Heart right ventricle (tissue), 16 donors: Measurements from ENCODE around the gene RNF38. TPM values are rescaled to one million over a fixed set of nuclear protein-coding genes. Genes with fewer than 3 reads are reported as not detected.

ENCODE experiments used
- ATAC-seq, 8 donors: fragments of 200-7000 bp; cut with Tn5 transposase; one replicate each; pipeline ENCODE4 v1.9.1; 2020; ENCODE audit warnings: mild to moderate bottlenecking in 8 of 8, moderate library complexity in 8 of 8, moderate number of reproducible peaks in 1 of 8
- DNase-seq, 2 donors: peaks; one replicate each; pipeline ENCODE4 v3.0.0-alpha.2; 2020
- H3K27ac ChIP-seq, 10 donors: fragments of 200-600 bp; sonication (generic) in 2 of 10; one replicate each; pipeline versions ENCODE4 v1.5.0 to v1.8.0; 2020 to 2022; ENCODE audit warnings: mild to moderate bottlenecking in 3 of 10
- H3K27me3 ChIP-seq, 7 donors: fragments of 200-600 bp; one replicate each; pipeline ENCODE4 v1.8.0; 2021 to 2022; ENCODE audit warnings: mild to moderate bottlenecking in 2 of 7
- H3K36me3 ChIP-seq, 9 donors: fragments of 200-600 bp; sonication (generic) in 1 of 9; one replicate each; pipeline versions ENCODE4 v1.5.0 to v1.8.0; 2020 to 2022; ENCODE audit warnings: mild to moderate bottlenecking in 2 of 9
- H3K4me1 ChIP-seq, 9 donors: fragments of 200-600 bp; sonication (generic) in 1 of 9; one replicate each; pipeline versions ENCODE4 v1.5.0 to v1.8.0; 2020 to 2022; ENCODE audit warnings: mild to moderate bottlenecking in 4 of 9
- H3K4me3 ChIP-seq, 10 donors: fragments of 200-600 bp; sonication (generic) in 2 of 10; one replicate each; pipeline versions ENCODE4 v1.5.0 to v1.8.0; 2020 to 2022; ENCODE audit warnings: mild to moderate bottlenecking in 7 of 10, moderate library complexity in 2 of 10
- H3K9me3 ChIP-seq, 11 donors: fragments of 200-600 bp in 10 of 11; sonication (generic) in 2 of 11; one replicate each; pipeline versions ENCODE4 v1.5.0 to v1.8.0; 2013 to 2022; ENCODE audit warnings: mild to moderate bottlenecking in 2 of 11, control low read depth in 1 of 11, moderate library complexity in 1 of 11
- CTCF ChIP-seq, 9 donors: fragments of 200-600 bp; sonication (generic) in 2 of 9; IDR thresholded peaks; one replicate each; pipeline versions ENCODE4 v1.5.0 to v1.8.0; 2021 to 2022; ENCODE audit warnings: antibody characterized with exemption in 9 of 9, mild to moderate bottlenecking in 5 of 9, moderate library complexity in 1 of 9
- WGBS, 2 donors: extraction: QIAGEN DNeasy Blood & Tissue Kit; methylation state at CpG; one replicate each; pipeline ENCODE4 v1.1.7; 2013; ENCODE audit warnings: inconsistent platforms in 1 of 2; 5-methylcytosine and 5-hydroxymethylcytosine counted together
- intact Hi-C, 10 donors: fragments of 100-400 bp; cut with DNase I; formaldehyde crosslinking; loops; one replicate each; pipeline versions ENCODE4 v1.11.1 to v1.14.2; 2022
- polyA plus RNA-seq, 2 donors: library from polyadenylated mRNA; stranded (reverse); fragments of 200-250 nt; gene quantifications; one replicate each; pipeline ENCODE4 v1.2.3, GENCODE V29; 2013
- total RNA-seq, 10 donors: library from RNA; stranded (reverse); fragmentation: NEBNext Ultra II Directional in 3 of 10; extraction: Animal tissue kit (Norgen Biotek cat#: 25700) in 3 of 10; gene quantifications; one replicate each; pipeline versions ENCODE4 v1.2.1 to v1.2.4, GENCODE V29; 2021 to 2023
- donor health status: Arrhythmogenic right ventricular cardiomyopathy.
- donor health status: ischemic (EF 13 %, LVEDD 7.1; RV severe dilation, severe dysfunction).
- donor health status: healthy with polysubstance abuse.
- donor health status: DM: no; HTN: yes; CAD: no.
- donor health status: DM: no; HTN: no; CAD: no.
- donor health status: ischemic (EF 25% LVEDD 6.9; RV normal size, moderate dysfunction).
- donor health status: ischemic (EF 25% LVEDD 5.7; RV mildly dilated, moderate dysfunction).
- donor health status: healthy.
- donor health status: DM: yes; HTN: yes; CAD: no.
- donor health status: Ischemic cardiomyopathy.
- donor health status: ischemic (EF 35%, LVEDD 5.7; RV mildly dilated, moderate dysfunction).
- donor health status: nonischemic (EF 11% LVEDD 7.7; RV severe dilation, severe dysfunction).
- donor health status: DM: yes; HTN: yes; CAD: no.
- donor health status: PGD.
- donor health status: ischemic (EF 29% LVEDD 5.4; RV normal size, mild dysfunction).
- donor health status: nonischemic (EF 23%, LVEDD 6.1; RV moderate dilation, normal function).

Gene RNF38
- total and polyA plus RNA-seq, 12 donors: 6.4 to 56.0 (median 32.8) TPM

DNA sequence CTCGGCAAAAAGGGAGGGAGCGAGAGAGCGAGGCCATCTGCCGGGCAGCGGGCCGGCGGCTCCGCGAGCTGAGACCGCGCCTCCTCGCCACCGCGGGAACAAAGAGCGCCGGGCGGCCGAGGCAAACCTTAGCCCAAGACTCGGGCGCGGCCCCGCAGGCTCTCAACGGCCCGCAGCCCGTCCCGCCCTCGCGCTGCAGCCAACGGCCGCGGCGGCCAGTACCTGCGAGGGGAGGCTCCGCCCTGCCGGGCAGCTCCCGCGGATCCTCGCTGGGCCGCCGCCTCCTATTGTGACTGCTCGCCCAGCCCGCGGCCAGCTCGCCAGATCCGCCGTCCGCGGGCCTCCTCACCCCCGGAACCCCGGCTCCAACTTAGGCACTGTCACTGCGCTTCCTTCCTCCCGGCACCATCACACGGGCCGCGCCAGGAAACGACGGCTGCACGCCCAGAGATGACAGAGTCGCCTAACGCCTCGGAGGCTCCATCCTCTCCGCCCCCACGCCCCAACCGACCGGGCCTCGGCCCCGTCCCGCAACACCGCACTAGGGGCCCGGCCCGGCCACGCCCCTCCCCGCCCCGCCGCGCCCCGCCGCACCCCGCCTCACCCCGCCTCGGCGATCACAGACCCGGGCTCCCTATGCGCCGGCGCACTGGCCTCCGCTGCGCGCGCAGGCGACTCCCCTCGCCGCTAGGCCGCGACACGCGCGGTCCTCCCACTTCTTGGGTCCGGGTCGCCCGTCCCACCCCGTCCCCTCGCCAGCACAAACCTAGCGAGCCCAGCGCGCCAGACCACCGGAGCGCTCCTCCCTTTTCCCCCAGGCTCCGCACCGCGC is 479 bp upstream of the RNF38 start:
- H3K36me3 ChIP-seq: peaks cover 0 to 4% (median 0%) of the 10 kb centered on the region in 9 donors
- peak overlapping the region; percentile 70 to 94 (median 82) for H3K4me3 ChIP-seq
- intact Hi-C loops: loop anchor here in 3 of 10 donors (10.0 kb wide), 1 partner anchor 84 kb away; no protein-coding TSS in a partner anchor
- peak; percentile 87 to 92 for DNase-seq
- TF ChIP-seq CTCF (IDR thresholded peaks at IDR 0.05): peak in 4 of 9 donors; percentile 16 to 41 (median 32)
- 0 to 1% methylated on average over 77 to 111 of the region's 111 CpGs for WGBS, 2 donors
- peaks cover 0 to 50% (median 30%) of the 10 kb centered on the region in 9 donors for H3K4me1 ChIP-seq
- peak; percentile 91 to 97 (median 94) for ATAC-seq
- peak overlapping the region; percentile 83 to 94 (median 90) for H3K27ac ChIP-seq
- peaks cover 0 to 5% (median 0%) of the 10 kb centered on the region in 11 donors for H3K9me3 ChIP-seq
- no peaks in the 10 kb centered on the region for H3K27me3 ChIP-seq

DNA sequence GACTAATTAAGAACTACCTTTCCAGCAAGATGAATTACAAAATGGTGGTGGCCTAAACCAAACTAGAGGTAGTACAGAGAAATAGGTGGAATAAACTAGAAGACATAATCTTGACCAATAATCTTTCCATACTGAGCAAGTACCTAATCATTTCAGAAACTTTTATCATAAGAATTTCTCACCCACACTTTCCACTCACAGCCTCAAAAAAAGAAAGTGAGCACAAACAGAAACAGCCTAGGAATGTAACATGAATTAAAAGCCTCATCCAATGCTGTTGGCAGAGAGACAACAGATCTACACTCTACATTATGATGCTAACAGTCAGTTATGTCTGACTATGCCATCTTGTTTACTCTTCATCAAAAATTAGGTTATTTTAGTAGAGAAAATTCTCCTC is 1.3 kb downstream of the RNF38 start:
- Histone ChIP-seq H3K27me3 (no peaks in the 10 kb centered on the region), H3K9me3 (no peaks in the 10 kb centered on the region), H3K4me3 (peak overlapping the region in 3 of 10 donors; percentile 79 to 94 (median 84)), H3K36me3 (peaks cover 0 to 4% (median 0%) of the 10 kb centered on the region in 9 donors), H3K4me1 (peaks cover 0 to 66% (median 44%) of the 10 kb centered on the region in 9 donors), H3K27ac (peak overlapping the region in 4 of 10 donors; percentile 16 to 91 (median 86))
- TF ChIP-seq CTCF (IDR thresholded peaks at IDR 0.05): no peak
- no peak for DNase-seq
- intact Hi-C loops: no loop called here
- ATAC-seq: no peak

DNA sequence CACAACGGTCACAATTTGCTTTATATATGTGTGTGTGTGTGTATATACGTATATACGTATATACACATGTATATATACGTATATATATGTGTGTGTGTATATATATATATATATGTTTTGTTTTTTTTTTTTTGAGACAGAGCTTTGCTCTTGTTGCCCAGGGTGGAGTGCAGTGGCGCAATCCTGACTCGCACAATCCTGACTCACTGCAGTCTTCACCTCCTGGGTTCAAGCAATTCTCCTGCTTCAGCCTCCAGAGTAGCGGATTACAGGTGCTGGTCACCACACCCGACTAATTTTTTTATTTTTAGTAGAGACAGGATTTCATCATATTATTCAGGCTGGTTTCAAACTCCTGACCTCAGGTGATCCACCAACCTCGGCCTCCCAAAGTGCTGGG is 3.1 kb downstream of the RNF38 start:
- H3K27ac ChIP-seq: no peak overlapping the region
- no peak overlapping the region for H3K4me3 ChIP-seq
- peaks cover 0 to 4% (median 0%) of the 10 kb centered on the region in 9 donors for H3K36me3 ChIP-seq
- DNase-seq (no peak), ATAC-seq (no peak)
- intact Hi-C loops: no loop called here
- peaks cover 0 to 73% (median 55%) of the 10 kb centered on the region in 9 donors for H3K4me1 ChIP-seq
- WGBS, 2 donors: 92 to 94% methylated on average over 9 of the region's 9 CpGs
- no peak for TF ChIP-seq CTCF (IDR thresholded peaks at IDR 0.05)
- no peaks in the 10 kb centered on the region for H3K27me3 ChIP-seq
- no peaks in the 10 kb centered on the region for H3K9me3 ChIP-seq

- ATAC-seq: peak in 3 of 8 donors; percentile 25 to 49 (median 44)
- Histone ChIP-seq H3K27ac (no peak overlapping the region), H3K36me3 (peaks cover 0 to 11% (median 0%) of the 10 kb centered on the region in 9 donors), H3K4me1 (peaks cover 0 to 83% (median 49%) of the 10 kb centered on the region in 9 donors), H3K9me3 (no peaks in the 10 kb centered on the region), H3K27me3 (no peaks in the 10 kb centered on the region), H3K4me3 (no peak overlapping the region)
- DNase-seq: no peak
- WGBS, 2 donors: 63 to 77% methylated on average over 1 of the region's 1 CpG
- intact Hi-C loops: loop anchor here in 1 of 10 donors (5.0 kb wide), 1 partner anchor 145 kb away; no protein-coding TSS in a partner anchor
- TF ChIP-seq CTCF (IDR thresholded peaks at IDR 0.05): no peak
These were observed 7.6 kb downstream of the RNF38 start for GRCh38 chr9:36392489-36392888.
